ENCODE results near the gene TPPP2. TPM values are rescaled to one million over a fixed set of nuclear protein-coding genes. Genes with fewer than 3 reads are reported as not detected.

The TPPP2 gene
- total RNA-seq, 1 experiment from 2014 or later = not detected

DNA sequence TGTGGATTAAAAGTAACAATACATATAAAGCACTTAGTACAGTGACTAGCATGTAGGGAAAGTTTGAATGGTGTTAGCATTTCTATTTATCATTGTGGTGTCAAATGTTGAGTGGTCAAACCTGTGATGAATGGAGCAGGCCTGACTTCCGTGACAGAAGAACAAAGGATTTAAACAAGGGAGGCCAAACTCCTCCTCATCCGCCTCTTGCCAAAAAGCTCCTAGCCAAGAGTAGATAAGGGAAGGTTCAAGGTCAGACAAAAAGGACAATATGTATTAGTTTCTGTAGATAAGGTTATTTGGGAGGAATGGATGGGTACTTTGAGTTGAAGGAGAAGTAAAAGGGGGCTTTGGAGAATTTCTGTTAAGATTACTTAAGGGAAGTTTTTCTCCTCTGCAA, 18.6 kb downstream of the TPPP2 start:
- DNase-seq (ENCODE audit: low read depth, low spot score) = no peak
- in situ Hi-C loops (cut with HindIII; ENCODE audit: low pct_unique_long_range_greater_than_20kb, low sequenced_read_pairs) = no loop called here

- no peak for DNase-seq (ENCODE audit: low read depth, low spot score)
- in situ Hi-C loops (cut with HindIII; ENCODE audit: low pct_unique_long_range_greater_than_20kb, low sequenced_read_pairs) = no loop called here
Observed at GRCh38 chr14:21049271-21049673, 19.3 kb downstream of the TPPP2 start.

- in situ Hi-C loops (cut with HindIII; ENCODE audit: low pct_unique_long_range_greater_than_20kb, low sequenced_read_pairs) = no loop called here
- no peak for DNase-seq (ENCODE audit: low read depth, low spot score)
Observed at GRCh38 chr14:21050597-21050996, 20.6 kb downstream of the TPPP2 start.

GRCh38 chr14:21053184-21054122, 23.4 kb downstream of the TPPP2 start:
- in situ Hi-C loops (cut with HindIII; ENCODE audit: low pct_unique_long_range_greater_than_20kb, low sequenced_read_pairs) = no loop called here
- DNase-seq (ENCODE audit: low read depth, low spot score) = no peak

- no peak for DNase-seq (ENCODE audit: low read depth, low spot score)
- in situ Hi-C loops (cut with HindIII; ENCODE audit: low pct_unique_long_range_greater_than_20kb, low sequenced_read_pairs) = no loop called here
Observed at GRCh38 chr14:21054123-21054767, 24.2 kb downstream of the TPPP2 start.

DNA sequence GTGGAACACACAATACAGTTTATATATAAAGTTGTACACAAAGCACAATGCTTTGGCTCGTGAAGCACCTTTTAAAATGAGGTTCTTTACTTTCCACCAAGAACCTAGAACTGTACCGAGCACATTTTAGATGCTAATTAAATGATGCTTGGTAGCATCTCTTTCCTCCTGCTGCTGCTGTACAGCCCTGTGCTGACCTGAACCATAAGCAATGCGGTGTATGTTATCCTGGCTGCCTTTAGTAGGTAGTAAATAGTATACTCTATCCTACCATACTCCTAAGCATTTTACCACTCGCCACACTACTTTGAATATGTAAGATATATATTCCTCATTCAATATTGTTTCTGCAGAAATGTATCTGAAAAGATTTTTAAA, 24.7 kb downstream of the TPPP2 start:
- DNase-seq (ENCODE audit: low read depth, low spot score) = no peak
- in situ Hi-C loops (cut with HindIII; ENCODE audit: low pct_unique_long_range_greater_than_20kb, low sequenced_read_pairs) = no loop called here

- DNase-seq (ENCODE audit: low read depth, low spot score) = peak; percentile 17
- in situ Hi-C loops (cut with HindIII; ENCODE audit: low pct_unique_long_range_greater_than_20kb, low sequenced_read_pairs) = no loop called here
Observed at GRCh38 chr14:21055432-21056117, 25.6 kb downstream of the TPPP2 start.

DNA sequence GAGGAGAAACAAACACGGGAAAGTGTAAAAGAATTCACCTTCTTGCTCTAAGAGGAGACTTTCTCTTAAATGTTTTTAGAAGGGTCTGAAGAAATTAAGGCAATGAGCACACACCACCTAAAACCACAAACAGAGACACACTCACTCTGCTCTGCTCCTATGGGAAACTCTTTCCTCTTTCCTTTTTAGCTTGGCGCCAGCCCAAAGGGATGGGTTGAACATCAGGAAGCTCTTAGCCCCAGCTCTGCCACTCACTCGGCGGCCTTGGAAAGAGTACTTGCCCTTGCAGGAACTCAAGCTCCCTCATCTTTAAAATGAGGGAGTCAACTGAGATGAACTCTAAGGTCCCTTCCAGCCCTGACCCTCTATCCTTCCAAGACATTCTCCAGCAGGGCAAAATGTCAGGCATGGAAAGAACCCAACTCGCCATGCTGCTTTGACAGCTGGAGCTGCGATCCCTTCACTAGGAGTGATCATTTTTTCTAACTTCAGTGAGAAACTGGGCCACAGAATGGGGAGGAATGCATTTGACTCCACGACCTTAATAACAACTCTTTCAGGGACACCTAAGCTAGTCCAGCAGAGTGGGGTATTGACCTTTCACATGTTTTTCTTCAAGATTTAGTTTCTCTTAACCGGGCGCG, 26.6 kb downstream of the TPPP2 start:
- in situ Hi-C loops (cut with HindIII; ENCODE audit: low pct_unique_long_range_greater_than_20kb, low sequenced_read_pairs) = no loop called here

GRCh38 chr14:21057803-21058675, 28.0 kb downstream of the TPPP2 start, which contains the start of gene RNASE8:
TSS of gene RNASE8 (plus strand) at chr14:21057822. CDS start at chr14:21057893, 71 bp downstream.
- in situ Hi-C loops (cut with HindIII; ENCODE audit: low pct_unique_long_range_greater_than_20kb, low sequenced_read_pairs) = no loop called here
- DNase-seq (ENCODE audit: low read depth, low spot score) = peak; percentile 13

More for the DNA sequence above, 26.6 kb downstream of the TPPP2 start:
- DNase-seq (ENCODE audit: low read depth, low spot score) = no peak

DNA sequence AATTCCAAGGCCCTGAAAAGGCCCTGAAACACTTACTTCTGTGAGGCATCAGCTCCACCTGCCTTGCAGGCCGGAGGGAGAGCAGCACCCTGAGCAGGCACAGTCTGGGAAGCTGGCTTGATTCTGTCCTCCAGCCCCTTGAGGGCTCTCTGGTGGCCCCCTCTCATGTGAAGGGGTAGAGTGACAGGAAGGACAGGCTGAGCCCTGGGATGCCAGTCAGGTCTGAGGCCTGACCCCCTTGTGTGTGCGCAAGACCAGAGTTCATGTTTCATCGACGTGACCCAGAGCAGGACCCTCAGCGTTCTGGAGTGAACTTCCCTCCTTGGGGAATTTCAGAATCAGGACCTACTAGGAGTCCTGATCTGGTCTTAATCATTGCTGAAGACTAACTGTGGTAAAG, 28.9 kb downstream of the TPPP2 start:
- in situ Hi-C loops (cut with HindIII; ENCODE audit: low pct_unique_long_range_greater_than_20kb, low sequenced_read_pairs) = no loop called here
- no peak for DNase-seq (ENCODE audit: low read depth, low spot score)

- in situ Hi-C loops (cut with HindIII; ENCODE audit: low pct_unique_long_range_greater_than_20kb, low sequenced_read_pairs) = no loop called here
- DNase-seq (ENCODE audit: low read depth, low spot score) = peak; percentile 29
Observed at GRCh38 chr14:21059842-21060613, 30.0 kb downstream of the TPPP2 start.

- DNase-seq (ENCODE audit: low read depth, low spot score) = no peak
- in situ Hi-C loops (cut with HindIII; ENCODE audit: low pct_unique_long_range_greater_than_20kb, low sequenced_read_pairs) = no loop called here
Observed at GRCh38 chr14:21060614-21061346, 30.8 kb downstream of the TPPP2 start.

DNA sequence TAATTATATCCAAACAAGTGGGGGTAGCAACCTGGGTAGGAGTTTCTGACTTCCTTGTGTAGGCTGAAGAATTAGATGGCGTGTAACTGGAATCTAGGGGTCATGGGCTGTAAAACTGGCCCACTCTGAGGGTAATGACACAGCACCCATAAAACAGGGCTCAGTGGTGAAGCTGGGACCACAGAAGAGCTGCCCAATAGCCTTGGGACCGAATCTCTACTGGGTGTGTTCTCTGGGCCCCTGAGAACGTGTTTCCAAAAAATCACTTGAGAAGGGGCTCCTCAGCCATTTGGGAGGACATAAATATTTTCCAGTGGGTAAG, 31.3 kb downstream of the TPPP2 start:
- in situ Hi-C loops (cut with HindIII; ENCODE audit: low pct_unique_long_range_greater_than_20kb, low sequenced_read_pairs) = no loop called here

GRCh38 chr14:21063479-21063878, 33.5 kb downstream of the TPPP2 start:
- DNase-seq (ENCODE audit: low read depth, low spot score) = no peak
- in situ Hi-C loops (cut with HindIII; ENCODE audit: low pct_unique_long_range_greater_than_20kb, low sequenced_read_pairs) = no loop called here

More for the DNA sequence above, 31.3 kb downstream of the TPPP2 start:
- DNase-seq (ENCODE audit: low read depth, low spot score) = no peak

GRCh38 chr14:21066882-21067502, 37.0 kb downstream of the TPPP2 start:
- in situ Hi-C loops (cut with HindIII; ENCODE audit: low pct_unique_long_range_greater_than_20kb, low sequenced_read_pairs) = no loop called here
- peak; percentile 57 for DNase-seq (ENCODE audit: low read depth, low spot score)

Data from SK-MEL-5 (cell line).